ENCODE results near the gene POLG2. TPM values are rescaled to one million over a fixed set of nuclear protein-coding genes. Genes with fewer than 3 reads are reported as not detected.
"Not testable (repeated sequence)": the region's sequence is repeated elsewhere in the genome, so short reads cannot be mapped to it uniquely, and the experiment has no call there.

POLG2 gene
- total RNA-seq, 4 donors from 2014 or later: 3.2 to 5.0 (median 3.3) TPM

GRCh38 chr17:64498308-64499203, 1.7 kb upstream of the POLG2 start:
- Histone ChIP-seq H3K36me3 (peaks cover 48 to 61% (median 58%) of the 10 kb centered on the region in 4 donors), H3K4me3 (no peak overlapping the region), H3K9me3 (no peaks in the 10 kb centered on the region), H3K27ac (replicated peaks in 1 of 4) (peak overlapping the region in 1 of 4 donors; percentile 82), H3K27me3 (no peaks in the 10 kb centered on the region), H3K4me1 (peaks cover 63 to 93% (median 84%) of the 10 kb centered on the region in 4 donors)
- no peak for TF ChIP-seq POLR2A (IDR thresholded peaks at IDR 0.05; ENCODE audit: low read depth)
- no peak for DNase-seq (ENCODE audit: extremely low spot score)
- 63% methylated on average over 7 of the region's 7 CpGs for WGBS
- intact Hi-C loops (cut with DNase I): no loop called here

- peak overlapping the region; percentile 77 to 86 (median 82) for H3K27ac ChIP-seq (replicated peaks in 1 of 4)
- peaks cover 53 to 90% (median 76%) of the 10 kb centered on the region in 4 donors for H3K4me1 ChIP-seq
- intact Hi-C loops (cut with DNase I): no loop called here
- H3K9me3 ChIP-seq: no peaks in the 10 kb centered on the region
- TF ChIP-seq POLR2A (IDR thresholded peaks at IDR 0.05; ENCODE audit: low read depth) (no peak), POLR2AphosphoS5 (IDR thresholded peaks at IDR 0.05) (no peak), CTCF (IDR thresholded peaks at IDR 0.05) (no peak)
- no peak for DNase-seq (ENCODE audit: extremely low spot score)
- peaks cover 38 to 59% (median 54%) of the 10 kb centered on the region in 4 donors for H3K36me3 ChIP-seq
- WGBS: 35% methylated on average over 4 of the region's 4 CpGs
- peak overlapping the region; percentile 66 to 79 (median 76) for H3K4me3 ChIP-seq
- H3K27me3 ChIP-seq: no peaks in the 10 kb centered on the region
Measured at GRCh38 chr17:64497565-64498035, 746 bp upstream of the POLG2 start.

- intact Hi-C loops (cut with DNase I): no loop called here
- Histone ChIP-seq H3K4me1 (peaks cover 42 to 78% (median 63%) of the 10 kb centered on the region in 4 donors), H3K4me3 (peak overlapping the region; percentile 66 to 79 (median 76)), H3K36me3 (peaks cover 26 to 57% (median 49%) of the 10 kb centered on the region in 4 donors), H3K27me3 (no peaks in the 10 kb centered on the region), H3K27ac (replicated peaks in 1 of 4) (peak overlapping the region; percentile 77 to 86 (median 82)), H3K9me3 (no peaks in the 10 kb centered on the region)
- WGBS: under 1% methylated on average over 18 of the region's 20 CpGs
- DNase-seq (ENCODE audit: extremely low spot score): no peak
- no peak for TF ChIP-seq EP300 (IDR thresholded peaks at IDR 0.05)
- no peak for TF ChIP-seq CTCF (IDR thresholded peaks at IDR 0.05)
- TF ChIP-seq POLR2AphosphoS5 (IDR thresholded peaks at IDR 0.05): no peak
- no peak for TF ChIP-seq POLR2A (IDR thresholded peaks at IDR 0.05; ENCODE audit: low read depth)
Measured at GRCh38 chr17:64496348-64496785, 487 bp downstream of the POLG2 start.

- intact Hi-C loops (cut with DNase I); H3K27ac ChIP-seq (replicated peaks in 1 of 4); H3K27me3 ChIP-seq; DNase-seq (ENCODE audit: extremely low spot score); H3K9me3 ChIP-seq: not testable (repeated sequence)
- WGBS: 94% methylated on average over 5 of the region's 5 CpGs
- Histone ChIP-seq H3K4me1 (peaks cover 39 to 67% (median 53%) of the 10 kb centered on the region in 4 donors), H3K4me3 (peak overlapping the region in 2 of 4 donors; percentile 78 to 79), H3K36me3 (peaks cover 15 to 56% (median 45%) of the 10 kb centered on the region in 4 donors)
Measured at GRCh38 chr17:64495300-64495699, 1.6 kb downstream of the POLG2 start.

GRCh38 chr17:64494121-64494520, 2.7 kb downstream of the POLG2 start:
- peaks cover 13 to 56% (median 40%) of the 10 kb centered on the region in 4 donors for H3K36me3 ChIP-seq
- WGBS: 91% methylated on average over 2 of the region's 2 CpGs
- no peak for DNase-seq (ENCODE audit: extremely low spot score)
- no peaks in the 10 kb centered on the region for H3K27me3 ChIP-seq
- H3K9me3 ChIP-seq: no peaks in the 10 kb centered on the region
- intact Hi-C loops (cut with DNase I): loop anchor here (5.0 kb wide), 1 partner anchor 67 kb away; no protein-coding TSS in a partner anchor
- H3K4me1 ChIP-seq: peaks cover 36 to 55% (median 44%) of the 10 kb centered on the region in 4 donors
- H3K27ac ChIP-seq (replicated peaks in 1 of 4): no peak overlapping the region
- no peak for TF ChIP-seq CTCF (IDR thresholded peaks at IDR 0.05)
- no peak for TF ChIP-seq POLR2A (IDR thresholded peaks at IDR 0.05; ENCODE audit: low read depth)
- no peak for TF ChIP-seq EP300 (IDR thresholded peaks at IDR 0.05)
- no peak for TF ChIP-seq POLR2AphosphoS5 (IDR thresholded peaks at IDR 0.05)
- no peak overlapping the region for H3K4me3 ChIP-seq
